Testis (tissue), 3 donors: ENCODE results near the gene ADAM8. TPM values are rescaled to one million over a fixed set of nuclear protein-coding genes. Genes with fewer than 3 reads are reported as not detected.

Experiments
- DNase-seq: peaks from one replicate; pipeline ENCODE4 v3.0.0-alpha.2; 2019
- H3K27ac ChIP-seq, 2 donors: fragments of 200-600 bp; sonication (generic); one replicate each; pipeline ENCODE4 v1.5.1; 2019
- H3K27me3 ChIP-seq: fragments of 200-600 bp; sonication (generic); one replicate; pipeline ENCODE4 v1.5.1; 2019
- H3K36me3 ChIP-seq: fragments of 200-600 bp; sonication (generic); one replicate; pipeline ENCODE4 v1.5.1; 2017; ENCODE audit warnings: low read depth; ENCODE audit errors: missing control alignments
- H3K4me1 ChIP-seq: fragments of 200-600 bp; sonication (generic); one replicate; pipeline ENCODE4 v1.5.1; 2019
- H3K4me3 ChIP-seq, 2 donors: fragments of 200-600 bp; sonication (generic); one replicate each; pipeline ENCODE4 v1.5.1; 2017 to 2019
- H3K9me3 ChIP-seq: fragments of 200-600 bp; sonication (generic); one replicate; pipeline ENCODE4 v1.5.1; 2017
- POLR2A ChIP-seq: fragments of 450-650 bp; IDR thresholded peaks from one replicate; pipeline ENCODE4 v1.6.1; 2017; ENCODE audit warnings: antibody characterized with exemption, mild to moderate bottlenecking, moderate library complexity
- WGBS, 2 donors: methylation state at CpG; one replicate each; pipeline ENCODE4 v1.1.5; 2018; 5-methylcytosine and 5-hydroxymethylcytosine counted together
- intact Hi-C: fragments of 100-400 bp; cut with DNase I; formaldehyde crosslinking; loops from one replicate; pipeline ENCODE4 v1.15.1; 2023; ENCODE audit warnings: low total_unique reads
- polyA plus RNA-seq: library from polyadenylated mRNA; stranded (reverse); fragments of 350-450 nt; fragmentation: Illumina TruSeq; extraction: RNeasy Lipid Tissue Mini Kit (QIAGEN cat#74804); gene quantifications from one replicate; pipeline ENCODE4 v1.2.3, GENCODE V29; 2014; ENCODE audit warnings: low read depth, low replicate concordance; ENCODE audit not compliant: insufficient read depth
- total RNA-seq, 2 donors: library from RNA; depleted of rRNA; stranded (reverse); fragments of >200 nt; gene quantifications; one replicate each; pipeline ENCODE4 v1.2.3, GENCODE V29; 2016
- TF ChIP-seq, protein P1 (sequence below), 3 experiments: fragments of 450-650 bp in 2 of 3; fragments of 200-600 bp in 1 of 3; sonication (generic) in 1 of 3; IDR thresholded peaks; one replicate each; pipeline ENCODE4 v1.5.1; 2016 to 2019; ENCODE audit warnings: antibody characterized with exemption in 3 of 3, mild to moderate bottlenecking in 2 of 3, moderate library complexity in 1 of 3

The ADAM8 gene
- total and polyA plus RNA-seq, 3 donors from 2014 or later = 3.5 to 14.6 (median 12.8) TPM

- no peaks in the 10 kb centered on the region for H3K36me3 ChIP-seq
- intact Hi-C loops = no loop called here
- WGBS, 2 donors = 75 to 89% methylated on average over 12 to 16 of the region's 20 CpGs
These were observed 57.8 kb downstream of the ADAM8 start for GRCh38 chr10:133218891-133219290.

DNA sequence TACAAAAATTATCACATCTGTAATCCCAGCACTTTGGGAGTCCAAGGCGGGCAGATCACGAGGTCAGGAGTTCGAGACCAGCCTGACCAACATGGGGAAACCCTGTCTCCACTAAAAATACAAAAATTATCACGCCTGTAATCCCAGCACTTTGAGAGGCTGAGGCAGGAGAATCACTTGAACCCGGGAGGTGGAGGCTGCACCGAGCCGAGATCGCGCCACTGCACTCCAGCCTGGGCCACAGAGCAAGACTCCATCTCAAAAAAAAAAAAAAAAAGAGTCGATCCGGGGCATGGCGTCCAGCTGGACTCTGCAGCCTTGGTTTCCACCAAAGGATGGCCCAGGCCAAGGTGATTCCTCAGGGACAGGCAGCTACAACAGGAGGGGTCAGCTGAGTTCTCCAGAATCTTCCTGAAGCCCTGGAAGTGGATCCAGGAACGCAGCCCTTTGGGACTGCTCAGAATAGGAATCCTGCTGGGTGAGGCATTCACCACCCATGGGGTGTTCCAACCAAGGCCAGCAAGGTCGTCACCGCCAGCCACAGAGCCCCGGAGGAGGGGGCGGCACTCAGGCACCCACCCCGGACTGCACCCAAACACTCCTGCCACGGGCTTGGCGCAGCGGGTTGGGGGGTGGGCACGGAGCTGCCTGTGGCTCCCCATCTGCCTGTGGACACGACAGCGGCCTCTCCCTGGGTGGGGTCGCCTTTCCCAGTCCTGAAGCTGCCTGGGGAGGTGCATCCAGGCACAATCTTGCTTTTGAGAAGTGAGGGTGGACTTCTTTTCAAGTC, 58.7 kb downstream of the ADAM8 start:
- Histone ChIP-seq H3K9me3 (no peaks in the 10 kb centered on the region), H3K36me3 (no peaks in the 10 kb centered on the region), H3K4me1 (no peaks in the 10 kb centered on the region), H3K27ac (no peak overlapping the region), H3K4me3 (no peak overlapping the region), H3K27me3 (no peaks in the 10 kb centered on the region)
- DNase-seq = no peak
- WGBS, 2 donors = 88 to 89% methylated on average over 21 to 25 of the region's 25 CpGs
- intact Hi-C loops = no loop called here
- no peak for TF ChIP-seq POLR2A
- TF ChIP-seq, protein P1, sequence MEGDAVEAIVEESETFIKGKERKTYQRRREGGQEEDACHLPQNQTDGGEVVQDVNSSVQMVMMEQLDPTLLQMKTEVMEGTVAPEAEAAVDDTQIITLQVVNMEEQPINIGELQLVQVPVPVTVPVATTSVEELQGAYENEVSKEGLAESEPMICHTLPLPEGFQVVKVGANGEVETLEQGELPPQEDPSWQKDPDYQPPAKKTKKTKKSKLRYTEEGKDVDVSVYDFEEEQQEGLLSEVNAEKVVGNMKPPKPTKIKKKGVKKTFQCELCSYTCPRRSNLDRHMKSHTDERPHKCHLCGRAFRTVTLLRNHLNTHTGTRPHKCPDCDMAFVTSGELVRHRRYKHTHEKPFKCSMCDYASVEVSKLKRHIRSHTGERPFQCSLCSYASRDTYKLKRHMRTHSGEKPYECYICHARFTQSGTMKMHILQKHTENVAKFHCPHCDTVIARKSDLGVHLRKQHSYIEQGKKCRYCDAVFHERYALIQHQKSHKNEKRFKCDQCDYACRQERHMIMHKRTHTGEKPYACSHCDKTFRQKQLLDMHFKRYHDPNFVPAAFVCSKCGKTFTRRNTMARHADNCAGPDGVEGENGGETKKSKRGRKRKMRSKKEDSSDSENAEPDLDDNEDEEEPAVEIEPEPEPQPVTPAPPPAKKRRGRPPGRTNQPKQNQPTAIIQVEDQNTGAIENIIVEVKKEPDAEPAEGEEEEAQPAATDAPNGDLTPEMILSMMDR (IDR thresholded peaks at IDR 0.05) = no peak

More at GRCh38 chr10:133218891-133219290, 57.8 kb downstream of the ADAM8 start:
- H3K9me3 ChIP-seq = no peaks in the 10 kb centered on the region
- TF ChIP-seq, protein P1 (IDR thresholded peaks at IDR 0.05) = no peak
- TF ChIP-seq POLR2A = no peak
- DNase-seq = no peak
- no peak overlapping the region for H3K27ac ChIP-seq
- no peak overlapping the region for H3K4me3 ChIP-seq
- H3K4me1 ChIP-seq = no peaks in the 10 kb centered on the region
- H3K27me3 ChIP-seq = no peaks in the 10 kb centered on the region

- no peak for DNase-seq
- Histone ChIP-seq H3K9me3 (no peaks in the 10 kb centered on the region), H3K27me3 (no peaks in the 10 kb centered on the region), H3K4me1 (no peaks in the 10 kb centered on the region), H3K27ac (no peak overlapping the region), H3K36me3 (no peaks in the 10 kb centered on the region), H3K4me3 (no peak overlapping the region)
- intact Hi-C loops = no loop called here
- WGBS, 2 donors = 86 to 89% methylated on average over 26 of the region's 26 CpGs
- TF ChIP-seq POLR2A = no peak
- TF ChIP-seq, protein P1 (IDR thresholded peaks at IDR 0.05) = no peak
These were observed 59.9 kb downstream of the ADAM8 start for GRCh38 chr10:133216776-133217175.

- no peak for TF ChIP-seq POLR2A
- TF ChIP-seq, protein P1 (IDR thresholded peaks at IDR 0.05) = no peak
These were observed 61.1 kb downstream of the ADAM8 start for GRCh38 chr10:133215586-133215985.

More at GRCh38 chr10:133215586-133215985, 61.1 kb downstream of the ADAM8 start:
- H3K27ac ChIP-seq = no peak overlapping the region
- H3K4me3 ChIP-seq = no peak overlapping the region
- no peaks in the 10 kb centered on the region for H3K36me3 ChIP-seq
- WGBS, 2 donors = 96 to 100% methylated on average over 10 to 27 of the region's 27 CpGs
- no peak for DNase-seq
- no peaks in the 10 kb centered on the region for H3K27me3 ChIP-seq
- H3K4me1 ChIP-seq = no peaks in the 10 kb centered on the region
- intact Hi-C loops = no loop called here
- no peaks in the 10 kb centered on the region for H3K9me3 ChIP-seq
